Neural cell (in vitro differentiated cells): Measurements from ENCODE around the gene PC.

Experiments used
- EP300 ChIP-seq: fragments of 450-650 bp; conservative IDR thresholded peaks from 2 replicates; pipeline ENCODE4 v1.6.1; 2014; ENCODE audit warnings: antibody characterized with exemption, mild to moderate bottlenecking, moderate library complexity; ENCODE audit not compliant: poor library complexity, severe bottlenecking
- EZH2 ChIP-seq: fragments of 200-600, 300-800 bp; shearing (Covaris generic), sonication (generic); IDR thresholded peaks from 2 replicates; pipeline ENCODE4 v1.6.1; 2014; ENCODE audit warnings: antibody characterized with exemption, low read length, borderline replicate concordance, mild to moderate bottlenecking; ENCODE audit not compliant: insufficient read depth, poor library complexity, severe bottlenecking
- MXI1 ChIP-seq: fragments of 450-650 bp; conservative IDR thresholded peaks from 2 replicates; pipeline ENCODE4 v1.6.1; 2014; ENCODE audit warnings: antibody characterized with exemption, mild to moderate bottlenecking; ENCODE audit not compliant: poor library complexity, severe bottlenecking
- POLR2AphosphoS5 ChIP-seq: IDR thresholded peaks from 2 replicates; pipeline ENCODE4 v1.6.1; 2012
- RAD21 ChIP-seq: fragments of 450-650 bp; conservative IDR thresholded peaks from 2 replicates; pipeline ENCODE4 v1.6.1; 2014; ENCODE audit warnings: antibody characterized with exemption, mild to moderate bottlenecking, moderate library complexity
- REST ChIP-seq: IDR thresholded peaks from 2 replicates; pipeline ENCODE4 v1.6.1; 2012; ENCODE audit warnings: borderline replicate concordance
- SMC3 ChIP-seq: fragments of 450-650 bp; conservative IDR thresholded peaks from 2 replicates; pipeline ENCODE4 v1.6.1; 2014; ENCODE audit warnings: antibody characterized with exemption, mild to moderate bottlenecking, moderate library complexity; ENCODE audit not compliant: poor library complexity
- TF ChIP-seq, protein P1 (sequence below): fragments of 450-650 bp; IDR thresholded peaks from 2 replicates; pipeline ENCODE4 v1.5.1; 2014; ENCODE audit warnings: antibody characterized with exemption, mild to moderate bottlenecking, moderate library complexity; ENCODE audit not compliant: poor library complexity, severe bottlenecking

DNA sequence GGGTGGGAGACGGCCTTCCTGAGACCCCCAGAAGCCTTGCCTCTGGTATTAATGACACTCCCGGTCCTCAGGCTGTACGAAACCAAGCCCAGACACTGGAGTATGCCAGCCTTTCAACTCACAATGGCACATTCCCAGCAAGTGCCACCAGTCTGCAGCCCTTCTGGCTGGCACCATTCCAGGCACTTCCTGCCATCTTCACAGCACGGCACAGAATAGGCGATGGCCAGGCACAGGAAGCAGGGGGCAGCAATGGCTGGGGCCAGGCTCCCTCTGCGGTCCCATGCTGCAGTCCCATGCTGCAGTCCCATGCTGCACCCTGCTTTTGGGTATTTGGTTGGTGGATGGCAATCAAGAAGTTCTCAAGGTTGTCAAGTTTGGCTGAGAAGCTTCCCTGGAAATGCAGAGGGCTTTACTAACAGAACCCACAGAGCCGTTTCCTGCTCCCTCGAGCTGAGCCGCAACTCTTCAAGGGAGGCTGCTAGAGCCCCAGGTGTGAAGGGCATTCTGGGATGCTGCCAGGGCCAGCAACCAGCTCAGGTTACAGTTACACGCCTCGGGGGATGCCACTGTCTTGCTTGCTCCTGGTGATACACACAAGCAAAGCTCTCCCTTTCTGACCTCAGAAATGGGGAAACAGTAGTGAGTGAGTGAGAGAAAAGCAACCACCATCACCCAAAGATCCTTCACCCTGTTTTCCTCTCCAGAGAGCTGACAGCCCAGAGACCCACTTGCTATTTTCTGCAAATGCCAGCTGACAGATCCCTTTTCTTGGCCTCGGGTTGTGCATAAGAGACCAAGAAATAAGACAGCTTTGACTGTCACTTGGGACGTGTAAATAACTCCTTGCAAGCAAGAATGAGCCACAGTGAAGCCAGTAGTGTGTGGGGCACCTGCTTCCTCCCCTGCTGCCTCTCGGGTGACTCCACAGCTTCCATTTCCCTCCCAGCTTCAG, 77.4 kb downstream of the PC start:
- TF ChIP-seq, protein P1, sequence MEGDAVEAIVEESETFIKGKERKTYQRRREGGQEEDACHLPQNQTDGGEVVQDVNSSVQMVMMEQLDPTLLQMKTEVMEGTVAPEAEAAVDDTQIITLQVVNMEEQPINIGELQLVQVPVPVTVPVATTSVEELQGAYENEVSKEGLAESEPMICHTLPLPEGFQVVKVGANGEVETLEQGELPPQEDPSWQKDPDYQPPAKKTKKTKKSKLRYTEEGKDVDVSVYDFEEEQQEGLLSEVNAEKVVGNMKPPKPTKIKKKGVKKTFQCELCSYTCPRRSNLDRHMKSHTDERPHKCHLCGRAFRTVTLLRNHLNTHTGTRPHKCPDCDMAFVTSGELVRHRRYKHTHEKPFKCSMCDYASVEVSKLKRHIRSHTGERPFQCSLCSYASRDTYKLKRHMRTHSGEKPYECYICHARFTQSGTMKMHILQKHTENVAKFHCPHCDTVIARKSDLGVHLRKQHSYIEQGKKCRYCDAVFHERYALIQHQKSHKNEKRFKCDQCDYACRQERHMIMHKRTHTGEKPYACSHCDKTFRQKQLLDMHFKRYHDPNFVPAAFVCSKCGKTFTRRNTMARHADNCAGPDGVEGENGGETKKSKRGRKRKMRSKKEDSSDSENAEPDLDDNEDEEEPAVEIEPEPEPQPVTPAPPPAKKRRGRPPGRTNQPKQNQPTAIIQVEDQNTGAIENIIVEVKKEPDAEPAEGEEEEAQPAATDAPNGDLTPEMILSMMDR, result no peak
- no peak for TF ChIP-seq RAD21
- TF ChIP-seq EZH2, result no peak
- TF ChIP-seq EP300, result no peak
- no peak for TF ChIP-seq REST
- no peak for TF ChIP-seq POLR2AphosphoS5
- no peak for TF ChIP-seq SMC3
- TF ChIP-seq MXI1, result no peak
